ENCODE results near the gene RNF112.

DNA sequence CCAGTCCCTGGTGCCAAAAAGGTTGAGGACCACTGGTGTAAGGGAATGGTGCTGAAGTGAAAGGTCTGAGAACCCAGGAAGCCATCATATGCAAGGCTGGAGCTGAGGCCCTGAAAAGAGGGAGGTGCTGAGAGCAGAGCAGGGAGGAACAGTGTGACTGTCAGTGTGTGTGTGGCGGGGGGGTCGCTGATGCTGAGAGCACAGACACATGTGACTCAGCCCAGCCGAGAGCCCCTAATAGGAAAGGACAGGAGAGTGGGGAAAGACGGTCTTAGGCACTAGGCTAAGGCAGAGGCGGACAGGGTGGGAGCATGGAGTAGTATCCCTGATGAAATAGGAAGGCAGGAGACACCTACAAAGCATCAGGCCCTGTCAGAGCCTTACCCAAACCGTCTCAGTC is 49.7 kb upstream of the RNF112 start:
- no peak for TF ChIP-seq EZH2 (IDR thresholded peaks at IDR 0.05; ENCODE audit: insufficient read depth, low read length)
- TF ChIP-seq, protein P1, sequence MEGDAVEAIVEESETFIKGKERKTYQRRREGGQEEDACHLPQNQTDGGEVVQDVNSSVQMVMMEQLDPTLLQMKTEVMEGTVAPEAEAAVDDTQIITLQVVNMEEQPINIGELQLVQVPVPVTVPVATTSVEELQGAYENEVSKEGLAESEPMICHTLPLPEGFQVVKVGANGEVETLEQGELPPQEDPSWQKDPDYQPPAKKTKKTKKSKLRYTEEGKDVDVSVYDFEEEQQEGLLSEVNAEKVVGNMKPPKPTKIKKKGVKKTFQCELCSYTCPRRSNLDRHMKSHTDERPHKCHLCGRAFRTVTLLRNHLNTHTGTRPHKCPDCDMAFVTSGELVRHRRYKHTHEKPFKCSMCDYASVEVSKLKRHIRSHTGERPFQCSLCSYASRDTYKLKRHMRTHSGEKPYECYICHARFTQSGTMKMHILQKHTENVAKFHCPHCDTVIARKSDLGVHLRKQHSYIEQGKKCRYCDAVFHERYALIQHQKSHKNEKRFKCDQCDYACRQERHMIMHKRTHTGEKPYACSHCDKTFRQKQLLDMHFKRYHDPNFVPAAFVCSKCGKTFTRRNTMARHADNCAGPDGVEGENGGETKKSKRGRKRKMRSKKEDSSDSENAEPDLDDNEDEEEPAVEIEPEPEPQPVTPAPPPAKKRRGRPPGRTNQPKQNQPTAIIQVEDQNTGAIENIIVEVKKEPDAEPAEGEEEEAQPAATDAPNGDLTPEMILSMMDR (IDR thresholded peaks at IDR 0.05; ENCODE audit: insufficient read depth, low read depth, low read length): no peak

Measured in astrocyte (in vitro differentiated cells and primary cell).